Endothelial cell of hepatic sinusoid (primary cell): ENCODE data around the gene ZNF578.
"Not testable (repeated sequence)": the region's sequence is repeated elsewhere in the genome, so short reads cannot be mapped to it uniquely, and the experiment has no call there.

ENCODE experiments used
- in situ Hi-C: cut with HindIII; loops from 2 replicates; pipeline ENCODE4 v1.10.0; 2017; ENCODE audit warnings: low sequenced_read_pairs

Gene ZNF578

DNA sequence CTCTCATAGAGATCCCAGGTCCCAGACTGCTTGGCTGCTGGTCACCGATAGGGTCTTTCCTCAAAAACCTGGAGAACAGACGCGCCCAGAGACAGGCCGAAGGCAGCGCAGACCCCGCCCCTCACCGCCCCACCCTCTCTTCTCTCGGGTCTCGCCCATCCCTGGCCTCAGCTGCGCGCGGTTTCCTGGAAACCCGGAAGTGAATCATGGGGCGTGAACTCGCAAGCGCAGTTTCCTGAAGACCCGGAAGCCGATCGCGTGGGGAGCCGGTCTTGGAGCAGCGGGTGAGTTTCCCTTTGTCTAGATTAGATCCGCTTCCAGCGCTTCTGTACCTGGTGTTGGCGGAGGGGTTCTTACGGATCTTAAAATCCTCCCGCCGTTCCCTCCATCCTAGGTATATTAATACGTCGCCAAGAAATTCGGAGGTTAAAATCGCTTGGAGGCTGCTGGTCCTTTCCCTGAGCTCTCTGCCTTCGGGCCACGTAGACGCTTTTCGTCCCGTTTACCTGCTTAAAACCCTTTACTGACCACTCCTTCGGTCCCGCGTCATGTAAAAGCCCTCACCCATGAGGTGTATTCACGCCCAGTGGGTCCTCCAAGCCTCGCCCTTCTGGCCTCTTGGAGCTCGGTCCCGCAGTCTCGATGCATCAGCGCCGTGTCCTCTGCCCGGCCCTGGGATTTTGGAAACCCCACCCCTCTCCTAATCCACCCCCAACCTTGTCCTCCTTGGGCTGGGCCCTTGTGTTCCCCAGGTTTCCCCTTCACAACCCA lies at the start of gene ZNF578:
Gene ZNF578, plus strand, starts transcription at position 230 of the 771 bp plus-strand sequence. CDS start 48,293 bp downstream, outside the sequence.
- in situ Hi-C loops: no loop called here

DNA sequence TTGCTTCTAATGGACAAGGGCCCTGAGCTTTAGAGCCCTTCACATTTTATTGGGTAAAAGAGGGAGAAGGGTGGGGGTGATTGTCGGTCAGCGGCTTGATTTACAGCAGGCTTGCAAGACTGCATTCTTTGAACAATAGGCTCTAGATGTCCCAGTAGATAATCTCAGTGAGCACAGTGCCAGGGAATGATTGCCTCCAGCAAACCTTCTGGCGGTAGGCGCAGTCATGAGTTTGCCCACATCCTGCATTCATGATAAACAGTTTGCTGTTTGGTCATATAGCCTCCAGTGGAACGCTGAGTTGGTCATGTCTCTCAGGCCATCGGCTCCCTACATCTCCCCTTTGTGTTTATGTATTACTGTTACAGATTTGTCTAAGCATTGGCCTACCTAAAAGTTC lies 43.1 kb upstream of the ZNF578 start:
- in situ Hi-C loops: no loop called here

DNA sequence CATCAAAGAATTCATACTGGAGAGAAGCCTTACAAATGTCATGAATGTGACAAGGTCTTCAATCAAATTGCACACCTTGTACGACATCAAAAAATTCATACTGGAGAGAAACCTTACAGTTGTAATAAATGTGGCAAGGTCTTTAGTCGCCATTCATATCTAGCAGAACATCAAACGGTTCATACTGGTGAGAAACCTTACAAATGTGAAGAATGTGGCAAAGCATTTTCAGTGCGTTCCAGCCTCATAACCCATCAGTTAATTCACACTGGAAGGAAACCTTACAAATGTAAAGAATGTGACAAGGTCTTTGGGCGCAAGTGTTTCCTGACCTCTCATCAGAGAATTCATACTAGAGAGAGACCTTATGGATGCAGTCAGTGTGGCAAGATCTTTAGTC lies 37.6 kb upstream of the ZNF578 start:
- in situ Hi-C loops: no loop called here

GRCh38 chr19:52428937-52429336 lies 24.4 kb upstream of the ZNF578 start, which contains the start of gene ZNF534:
Gene ZNF534, plus strand, starts transcription at chr19:52429148. Its CDS starts 2,327 bp downstream, at chr19:52431475.
- in situ Hi-C loops: no loop called here

- in situ Hi-C loops: no loop called here
Measured at GRCh38 chr19:52442179-52442578, 11.2 kb upstream of the ZNF578 start.

DNA sequence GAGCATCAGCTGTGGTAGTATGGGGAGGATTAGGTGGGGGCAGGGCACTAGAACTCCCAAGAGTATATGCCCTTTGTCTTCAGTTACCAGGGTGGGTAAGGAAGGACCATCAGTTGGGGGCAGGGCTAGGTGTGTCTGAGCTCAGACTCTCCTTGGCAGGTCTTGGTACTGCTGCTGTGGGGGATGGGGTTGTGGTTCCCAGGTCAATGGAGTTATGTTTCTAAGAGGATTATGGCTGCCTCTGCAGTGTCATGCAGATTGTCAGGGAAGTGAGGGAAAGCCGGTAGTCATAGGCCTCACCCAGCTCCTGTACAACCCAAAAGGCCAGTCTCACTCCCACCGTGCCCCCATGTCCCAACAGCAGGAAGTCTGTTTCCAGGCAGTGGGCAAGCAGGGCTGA lies 8.8 kb upstream of the ZNF578 start:
- in situ Hi-C loops: no loop called here

DNA sequence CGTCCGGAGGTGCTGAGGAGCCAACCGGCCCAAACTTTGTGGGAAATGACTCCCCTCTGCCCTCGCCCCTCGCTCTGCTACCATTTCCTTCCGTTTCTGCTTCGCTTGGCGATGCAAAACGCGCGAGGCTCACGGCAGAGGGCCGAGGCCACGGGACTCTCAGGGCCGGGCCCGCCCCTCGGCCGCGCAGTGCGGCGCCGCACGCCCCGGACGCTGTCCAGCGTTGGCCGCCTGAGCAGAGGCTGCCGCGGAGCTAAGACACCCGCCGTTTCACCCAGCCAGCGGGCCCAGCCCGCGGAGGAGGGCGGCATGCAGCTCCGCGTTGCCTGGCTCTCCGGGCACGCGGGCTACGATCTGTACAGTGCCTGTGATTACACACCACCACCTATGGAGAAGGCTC lies 2.1 kb upstream of the ZNF578 start:
- in situ Hi-C loops: no loop called here

GRCh38 chr19:52464798-52465470 lies 11.6 kb downstream of the ZNF578 start:
- in situ Hi-C loops: no loop called here

- in situ Hi-C loops: no loop called here
Measured at GRCh38 chr19:52473655-52474350, 20.4 kb downstream of the ZNF578 start.

- in situ Hi-C loops: no loop called here
Measured at GRCh38 chr19:52474351-52475127, 21.2 kb downstream of the ZNF578 start.

GRCh38 chr19:52484111-52484743 lies 30.9 kb downstream of the ZNF578 start:
- in situ Hi-C loops: not testable (repeated sequence)

DNA sequence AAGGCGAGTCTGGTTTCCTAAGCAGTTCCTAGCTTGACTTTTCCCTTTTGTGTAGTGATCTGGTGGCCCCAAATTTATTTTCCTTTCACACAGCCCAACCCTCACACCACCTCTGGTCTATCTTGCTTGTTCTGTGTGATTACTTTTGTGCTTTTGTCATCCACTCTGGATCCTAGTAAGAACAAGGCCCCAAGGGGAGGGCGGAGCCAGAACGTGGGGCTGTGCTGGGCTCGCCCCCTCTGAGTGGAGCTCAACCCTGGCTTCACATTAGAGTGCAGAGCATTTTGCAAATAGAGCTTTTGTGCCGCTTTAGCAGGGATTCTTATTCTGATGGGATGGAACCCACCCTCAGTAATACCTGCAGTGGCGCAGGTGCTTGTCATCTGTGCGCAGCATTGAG lies 31.7 kb downstream of the ZNF578 start:
- in situ Hi-C loops: not testable (repeated sequence)

DNA sequence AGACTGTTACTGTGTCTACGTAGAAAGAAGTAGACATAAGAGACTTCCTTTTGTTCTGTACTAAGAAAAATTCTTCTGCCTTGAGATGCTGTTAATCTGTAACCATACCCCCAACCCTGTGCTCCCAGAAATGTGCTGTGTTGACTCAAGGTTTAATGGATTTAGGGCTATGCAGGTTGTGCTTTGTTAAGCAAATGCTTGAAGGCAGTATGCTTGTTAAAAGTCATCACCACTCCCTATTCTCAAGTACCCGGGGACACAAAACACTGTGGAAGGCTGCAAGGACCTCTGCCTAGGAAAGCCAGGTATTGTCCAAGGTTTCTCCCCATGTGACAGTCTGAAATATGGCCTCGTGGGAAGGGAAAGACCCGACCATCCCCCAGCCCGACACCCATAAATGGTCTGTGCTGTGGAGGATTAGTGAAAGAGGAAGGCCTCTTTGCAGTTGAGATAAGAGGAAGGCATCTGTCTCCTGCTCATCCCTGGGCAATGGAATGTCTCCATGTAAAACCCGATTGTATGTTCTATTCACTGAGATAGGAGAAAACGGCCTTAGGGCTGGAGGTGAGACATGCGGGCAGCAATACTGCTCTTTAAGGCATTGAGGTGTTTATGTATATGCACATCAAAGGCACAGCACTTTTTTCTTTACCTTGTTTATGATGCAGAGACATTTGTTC lies 32.3 kb downstream of the ZNF578 start:
- in situ Hi-C loops: not testable (repeated sequence)

DNA sequence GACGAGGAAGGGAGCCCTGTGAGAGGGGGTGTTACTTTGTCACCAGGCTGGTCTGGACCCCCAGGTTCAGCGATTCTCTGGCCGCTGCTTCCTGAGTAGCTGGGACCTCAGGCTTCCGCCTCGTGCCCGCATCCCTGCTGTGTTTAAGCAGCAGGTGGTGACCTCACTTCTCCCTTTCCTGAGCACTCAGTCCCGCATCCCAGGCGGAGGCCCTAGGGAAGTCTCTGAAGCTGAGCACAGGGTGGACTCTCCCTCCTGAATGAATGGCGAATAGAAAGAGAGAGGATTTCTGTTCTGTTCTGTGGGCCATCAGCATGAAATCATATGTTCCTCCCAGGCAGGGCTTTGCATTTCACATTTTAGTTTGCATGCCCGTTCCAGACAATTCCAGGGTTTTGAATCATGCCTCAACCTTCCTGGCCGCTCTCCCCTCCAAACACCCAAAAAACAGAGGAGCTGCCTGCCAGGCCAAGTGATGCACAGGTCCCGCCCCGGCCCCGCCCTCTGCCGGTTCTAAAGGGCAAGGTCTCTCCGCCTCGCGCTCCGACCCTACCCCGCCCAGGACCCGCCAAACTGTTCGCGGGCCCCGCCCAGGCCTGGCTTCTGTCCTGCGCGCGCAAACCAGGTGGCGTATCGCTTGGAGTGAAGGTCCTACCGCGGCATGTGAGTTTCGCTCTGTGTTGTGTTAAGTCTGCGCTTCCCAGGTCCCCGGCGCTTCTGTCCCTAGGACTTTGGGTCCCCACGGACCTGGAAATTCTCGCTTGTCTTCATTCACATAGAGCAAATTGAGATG lies 39.0 kb downstream of the ZNF578 start:
- in situ Hi-C loops: no loop called here

DNA sequence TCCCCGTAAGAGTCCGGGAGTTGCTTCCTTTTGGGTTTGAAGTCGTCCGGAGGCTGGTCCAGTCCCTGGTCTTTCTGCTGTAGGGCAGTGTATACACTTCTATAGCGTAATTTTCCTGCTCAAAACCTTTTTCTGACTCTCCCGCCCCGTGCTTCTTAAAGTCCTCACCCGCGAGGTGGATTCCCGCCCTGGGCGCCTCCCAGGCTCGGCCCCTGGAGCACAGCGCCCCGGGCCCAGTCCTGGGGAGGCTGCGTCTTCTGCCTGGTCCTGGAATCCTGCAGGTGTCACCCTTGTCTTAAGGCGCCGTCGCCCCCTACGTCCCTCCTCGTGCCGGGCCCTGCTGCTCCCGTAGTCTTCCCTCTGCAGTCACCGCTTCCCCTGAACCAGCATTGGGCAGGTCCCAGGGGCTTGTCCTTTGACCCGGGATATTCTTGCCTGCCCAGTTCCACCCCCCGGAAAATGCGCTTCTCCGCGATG lies 39.7 kb downstream of the ZNF578 start:
- in situ Hi-C loops: no loop called here

DNA sequence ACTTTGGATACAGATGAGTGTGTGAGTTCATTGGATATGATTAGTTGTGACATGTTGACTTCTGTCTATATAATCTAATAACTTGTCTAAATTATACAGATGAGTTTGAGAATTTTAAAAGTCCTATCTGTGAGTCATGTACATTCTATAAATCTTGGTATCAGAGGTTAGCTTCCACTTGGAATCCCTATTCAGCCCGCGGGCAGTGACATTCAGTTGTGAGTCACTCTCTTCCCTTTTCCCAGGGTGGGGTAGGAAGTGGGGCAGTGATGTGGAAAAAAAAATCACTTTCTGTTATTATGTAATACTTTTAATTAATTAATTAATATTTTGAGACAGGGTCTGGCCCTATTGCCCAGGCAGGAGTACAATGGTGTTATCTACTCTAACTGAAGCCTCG lies 41.2 kb downstream of the ZNF578 start:
- in situ Hi-C loops: no loop called here

GRCh38 chr19:52498571-52498970 lies 45.2 kb downstream of the ZNF578 start:
- in situ Hi-C loops: no loop called here

GRCh38 chr19:52500474-52500873 lies 47.1 kb downstream of the ZNF578 start:
- in situ Hi-C loops: not testable (repeated sequence)

- in situ Hi-C loops: not testable (repeated sequence)
Measured at GRCh38 chr19:52500991-52501390, 47.6 kb downstream of the ZNF578 start.
